DMS53 (cell line): ENCODE results near the gene LAPTM5.

Source experiments
- DNase-seq: peaks from one replicate; lab custom pipeline; 2025; lab: John Stamatoyannopoulos, UW

The LAPTM5 gene

GRCh38 chr1:30742300-30742962 is 15.1 kb downstream of the LAPTM5 start:
- no peak for DNase-seq

GRCh38 chr1:30741239-30741894 is 16.2 kb downstream of the LAPTM5 start:
- DNase-seq: peak; percentile 78

GRCh38 chr1:30740251-30741238 is 17.0 kb downstream of the LAPTM5 start:
- no peak for DNase-seq

GRCh38 chr1:30739601-30740000 is 18.0 kb downstream of the LAPTM5 start:
- DNase-seq: no peak

- DNase-seq: no peak
Observed at GRCh38 chr1:30738715-30739559, 18.6 kb downstream of the LAPTM5 start.

- no peak for DNase-seq
Observed at GRCh38 chr1:30738040-30738714, 19.4 kb downstream of the LAPTM5 start.

GRCh38 chr1:30737357-30738039 is 20.1 kb downstream of the LAPTM5 start:
- DNase-seq: no peak

- no peak for DNase-seq
Observed at GRCh38 chr1:30735668-30736498, 21.7 kb downstream of the LAPTM5 start.

GRCh38 chr1:30735124-30735523 is 22.4 kb downstream of the LAPTM5 start:
- no peak for DNase-seq

- DNase-seq: no peak
Observed at GRCh38 chr1:30734580-30734979, 23.0 kb downstream of the LAPTM5 start.

GRCh38 chr1:30734106-30734505 is 23.5 kb downstream of the LAPTM5 start:
- DNase-seq: no peak

GRCh38 chr1:30733493-30733892 is 24.1 kb downstream of the LAPTM5 start:
- DNase-seq: no peak

- DNase-seq: no peak
Observed at GRCh38 chr1:30732277-30732996, 25.1 kb downstream of the LAPTM5 start.

GRCh38 chr1:30731806-30732276 is 25.7 kb downstream of the LAPTM5 start:
- DNase-seq: no peak

- no peak for DNase-seq
Observed at GRCh38 chr1:30731109-30731805, 26.3 kb downstream of the LAPTM5 start.

GRCh38 chr1:30730346-30731108 is 27.0 kb downstream of the LAPTM5 start:
- DNase-seq: no peak

GRCh38 chr1:30729901-30730300 is 27.7 kb downstream of the LAPTM5 start:
- no peak for DNase-seq
